Breast epithelium (tissue), 3 donors: ENCODE data around the gene GABRA5.

Experiments
- POLR2A ChIP-seq: fragments of 450-650 bp; IDR thresholded peaks from one replicate; pipeline ENCODE4 v1.6.1; 2016; ENCODE audit warnings: antibody characterized with exemption, mild to moderate bottlenecking, moderate library complexity
- POLR2AphosphoS5 ChIP-seq, 3 donors: sonication (generic); formaldehyde crosslinking; IDR thresholded peaks; one replicate each; pipeline ENCODE4 v1.6.1; 2017; ENCODE audit warnings: antibody characterized with exemption in 3 of 3

DNA sequence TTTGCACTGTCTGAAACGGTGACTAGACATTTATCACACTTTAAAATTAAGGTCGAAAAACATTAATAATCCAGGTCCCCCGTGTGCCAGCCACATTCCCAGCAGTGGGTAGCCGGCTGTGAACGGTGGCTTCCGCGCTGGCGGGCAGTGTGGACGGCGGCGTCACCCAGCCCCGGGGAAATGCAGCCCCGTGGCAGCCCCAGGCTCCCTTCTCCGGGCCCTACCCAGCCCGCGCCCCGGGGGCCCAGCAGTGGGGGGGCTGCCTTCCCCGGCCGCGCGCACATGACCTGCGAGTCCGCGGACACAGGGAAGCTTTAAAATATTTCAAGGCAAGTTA lies 25.3 kb downstream of the GABRA5 start:
- TF ChIP-seq POLR2AphosphoS5 (IDR thresholded peaks at IDR 0.05) (no peak), POLR2A (no peak)
